ENCODE measurements around the gene RNF146.

GRCh38 chr6:127266892-127267645 lies 405 bp downstream of the RNF146 start:
- TF ChIP-seq EZH2 (IDR thresholded peaks at IDR 0.05; ENCODE audit: insufficient read depth, poor library complexity, severe bottlenecking) = no peak
- no peak for TF ChIP-seq EZH2phosphoT487 (IDR thresholded peaks at IDR 0.05; ENCODE audit: insufficient read depth, low read depth)

Measured in GM23248 (cell line).